Measurements from ENCODE around the gene ABCA6. TPM values are rescaled to one million over a fixed set of nuclear protein-coding genes. Genes with fewer than 3 reads are reported as not detected.

ABCA6 gene
- total and polyA plus RNA-seq, 10 of the 15 experiments (the other 5 are each of a cell fraction or from before 2014, with no cell fraction given) = 6.8 to 36.9 (median 12.6) TPM

GRCh38 chr17:69030169-69030568 is 111.5 kb downstream of the ABCA6 start:
- WGBS (ENCODE audit: insufficient coverage, insufficient replicate concordance, low lambda C conversion rate, missing lambda C conversion rate) = 63% methylated on average over 1 of the region's 1 CpG
- Histone ChIP-seq H3K36me3 (ENCODE audit: control insufficient read depth in 2 of 2, insufficient read depth in 2 of 2, low read length in 1 of 2) (no peaks in the 10 kb centered on the region), H3K27ac (ENCODE audit: control insufficient read depth, insufficient read depth) (no peak overlapping the region), H2AFZ (ENCODE audit: control insufficient read depth, low read depth, low read length) (no peak overlapping the region), H3K4me2 (ENCODE audit: control insufficient read depth, insufficient read depth) (no peak overlapping the region), H4K20me1 (ENCODE audit: control insufficient read depth, insufficient read depth) (no peaks in the 10 kb centered on the region), H3K79me2 (ENCODE audit: control insufficient read depth, insufficient read depth, low read length) (no peaks in the 10 kb centered on the region), H3K9ac (ENCODE audit: control insufficient read depth, insufficient read depth, low read length) (no peak overlapping the region), H3K27me3 (replicated peaks in 1 of 2; ENCODE audit: control insufficient read depth in 2 of 2, insufficient read depth in 2 of 2, low read length in 1 of 2) (no peaks in the 10 kb centered on the region), H3K9me3 (replicated peaks; ENCODE audit: control insufficient read depth, insufficient read depth, low read length) (no peaks in the 10 kb centered on the region), H3K4me3 (no peak overlapping the region), H3K4me1 (ENCODE audit: control insufficient read depth, insufficient read depth, low read length) (no peaks in the 10 kb centered on the region)
- POLR2A ChIA-PET = no interaction called here
- SMC1A ChIA-PET (ENCODE audit: uncharacterized antibody, unreplicated experiment) = no interaction called here
- FAIRE-seq (no peak), ATAC-seq (no peak), DNase-seq (ENCODE audit: low read depth, low spot score) (no peak)
- CTCF ChIA-PET = no interaction called here
- RAD21 ChIA-PET (ENCODE audit: unreplicated experiment) = no interaction called here
- in situ Hi-C loops (cut with MboI) (no loop called here), intact Hi-C loops (cut with micrococcal nuclease; ENCODE audit: unreplicated experiment) (no loop called here)
- BruUV-seq (replicated peaks) = no TSS peak
- no peak for TF ChIP-seq YBX1 (IDR thresholded peaks at IDR 0.05)

Small RNA genes lying within 50 kb of the gene (microRNA-seq; reads per million reads assigned to microRNA genes)
- gene MIR4524A = not detected
- gene MIR4524B = not detected

Small RNA genes lying within 50 kb of the gene (small RNA-seq; reads per million reads assigned to genes)
- gene MIR4524B = 2.1 reads per million, percentile 63 among the genes with 10 or more reads in this experiment

Other genes with a start within 250 kb of the ABCA6 start
- gene ABCA8, start 186.5 kb downstream of the ABCA6 start, total RNA-seq (2014; rRNA removed) = not detected in 2 replicates
- gene ABCA8, start 186.5 kb downstream of the ABCA6 start, total RNA-seq (2014; rRNA removed; fragmentation: Illumina TruSeq; extraction: Trizol) = not detected in 2 replicates
- gene ABCA8, start 186.5 kb downstream of the ABCA6 start, total RNA-seq (2021) = 0.15 and 0.19 TPM in 2 replicates
- gene ABCA8, start 186.5 kb downstream of the ABCA6 start, polyA plus RNA-seq (2011; rRNA removed) = 0.05 and 0.06 TPM in 2 replicates
- gene ABCA8, start 186.5 kb downstream of the ABCA6 start, polyA plus RNA-seq (2014; fragmentation: Illumina TruSeq; extraction: Trizol) = not detected in 2 replicates
- gene ABCA8, start 186.5 kb downstream of the ABCA6 start, polyA plus RNA-seq (2014; fragmentation: Nextera tagmentation; extraction: Ambion mirVana) = not detected
- not detected in 2 replicates for gene ABCA8, start 186.5 kb downstream of the ABCA6 start, polyA plus RNA-seq (2014; rRNA removed)
- not detected for gene ABCA8, start 186.5 kb downstream of the ABCA6 start, polyA plus RNA-seq (2016; fragmentation: Nextera tagmentation; extraction: Ambion mirVana)
- gene ABCA9, start 81.0 kb downstream of the ABCA6 start, total RNA-seq (2014; rRNA removed) = 0.40 and 0.98 TPM in 2 replicates
- gene ABCA9, start 81.0 kb downstream of the ABCA6 start, total RNA-seq (2014; rRNA removed; fragmentation: Illumina TruSeq; extraction: Trizol) = 0.51 and 0.54 TPM in 2 replicates
- 0.24 and 0.49 TPM in 2 replicates for gene ABCA9, start 81.0 kb downstream of the ABCA6 start, total RNA-seq (2021)
- 2.9 and 5.0 TPM in 2 replicates for gene ABCA9, start 81.0 kb downstream of the ABCA6 start, polyA plus RNA-seq (2011; rRNA removed)
- 0.37 and 1.6 TPM in 2 replicates for gene ABCA9, start 81.0 kb downstream of the ABCA6 start, polyA plus RNA-seq (2014; fragmentation: Illumina TruSeq; extraction: Trizol)
- under 1 TPM; under 0.01 to 0.02 TPM for gene ABCA9, start 81.0 kb downstream of the ABCA6 start, polyA plus RNA-seq (2014; fragmentation: Nextera tagmentation; extraction: Ambion mirVana)
- 0.26 and 0.30 TPM in 2 replicates for gene ABCA9, start 81.0 kb downstream of the ABCA6 start, polyA plus RNA-seq (2014; rRNA removed)
- under 1 TPM; 0.01 to 0.03 TPM for gene ABCA9, start 81.0 kb downstream of the ABCA6 start, polyA plus RNA-seq (2016; fragmentation: Nextera tagmentation; extraction: Ambion mirVana)
- 0.85 and 2.7 TPM in 2 replicates for gene ABCA10, start 86.9 kb upstream of the ABCA6 start, total RNA-seq (2014; rRNA removed)
- 1.4 and 1.6 TPM in 2 replicates for gene ABCA10, start 86.9 kb upstream of the ABCA6 start, total RNA-seq (2014; rRNA removed; fragmentation: Illumina TruSeq; extraction: Trizol)
- 0.82 and 1.2 TPM in 2 replicates for gene ABCA10, start 86.9 kb upstream of the ABCA6 start, total RNA-seq (2021)
- gene ABCA10, start 86.9 kb upstream of the ABCA6 start, polyA plus RNA-seq (2011; rRNA removed) = 3.0 and 4.5 TPM in 2 replicates
- 1.2 and 1.3 TPM in 2 replicates for gene ABCA10, start 86.9 kb upstream of the ABCA6 start, polyA plus RNA-seq (2014; fragmentation: Illumina TruSeq; extraction: Trizol)
- under 1 TPM; 0.50 to 0.77 TPM for gene ABCA10, start 86.9 kb upstream of the ABCA6 start, polyA plus RNA-seq (2014; fragmentation: Nextera tagmentation; extraction: Ambion mirVana)
- gene ABCA10, start 86.9 kb upstream of the ABCA6 start, polyA plus RNA-seq (2014; rRNA removed) = 0.98 and 1.2 TPM in 2 replicates
- under 1 TPM; 0.33 to 0.66 TPM for gene ABCA10, start 86.9 kb upstream of the ABCA6 start, polyA plus RNA-seq (2016; fragmentation: Nextera tagmentation; extraction: Ambion mirVana)
- 17.5 and 22.0 TPM in 2 replicates for gene ABCA5, start 185.2 kb upstream of the ABCA6 start, total RNA-seq (2014; rRNA removed)
- 26.1 and 31.4 TPM in 2 replicates for gene ABCA5, start 185.2 kb upstream of the ABCA6 start, total RNA-seq (2014; rRNA removed; fragmentation: Illumina TruSeq; extraction: Trizol)
- gene ABCA5, start 185.2 kb upstream of the ABCA6 start, total RNA-seq (2021) = 15.7 and 17.2 TPM in 2 replicates
- 25.4 and 46.9 TPM in 2 replicates for gene ABCA5, start 185.2 kb upstream of the ABCA6 start, polyA plus RNA-seq (2011; rRNA removed)
- gene ABCA5, start 185.2 kb upstream of the ABCA6 start, polyA plus RNA-seq (2014; fragmentation: Illumina TruSeq; extraction: Trizol) = 14.5 and 22.9 TPM in 2 replicates
- 10 to 100 TPM; 11.8 to 31.1 TPM for gene ABCA5, start 185.2 kb upstream of the ABCA6 start, polyA plus RNA-seq (2014; fragmentation: Nextera tagmentation; extraction: Ambion mirVana)
- gene ABCA5, start 185.2 kb upstream of the ABCA6 start, polyA plus RNA-seq (2014; rRNA removed) = 12.3 and 15.6 TPM in 2 replicates
- 10 to 100 TPM; 18.7 to 18.8 TPM for gene ABCA5, start 185.2 kb upstream of the ABCA6 start, polyA plus RNA-seq (2016; fragmentation: Nextera tagmentation; extraction: Ambion mirVana)